Measurements from ENCODE around the gene CDH20. TPM values are rescaled to one million over a fixed set of nuclear protein-coding genes. Genes with fewer than 3 reads are reported as not detected.

Gene CDH20
- polyA plus RNA-seq (2011; rRNA removed): not detected in 2 replicates
- polyA minus RNA-seq (2011; rRNA and poly(A)+ RNA removed): not detected in 2 replicates

GRCh38 chr18:61333271-61333745, at the start of gene CDH20:
TSS of gene CDH20 (plus strand) at chr18:61333430.
- CTCF ChIA-PET: interaction anchor here (0.9 kb wide), 1 partner anchor 13 kb away, joined by 3 read pairs; no protein-coding TSS in a partner anchor
- H3K27me3 ChIP-seq (ENCODE audit: control insufficient read depth, insufficient read depth, low read length): peaks cover 34% of the 10 kb centered on the region
- H3K4me3 ChIP-seq (ENCODE audit: low read depth, low read length): no peak within 1 kb of the TSS
- H3K27ac ChIP-seq (ENCODE audit: low read depth, low read length): no peak within 1 kb of the TSS
- no peak for TF ChIP-seq CTCF (IDR thresholded peaks at IDR 0.05; ENCODE audit: low read depth, low read length)
- DNase-seq (ENCODE audit: low read depth, low spot score): no peak
- POLR2A ChIA-PET: no interaction called here
- H3K9me3 ChIP-seq (ENCODE audit: control insufficient read depth, insufficient read depth, low read length): no peaks in the 10 kb centered on the region; the same call in 1 of the 2 replicates

- Histone ChIP-seq H3K27ac (ENCODE audit: low read depth, low read length) (no peak overlapping the region), H3K27me3 (ENCODE audit: control insufficient read depth, insufficient read depth, low read length) (no peaks in the 10 kb centered on the region), H3K9me3 (ENCODE audit: control insufficient read depth, insufficient read depth, low read length) (no peaks in the 10 kb centered on the region), H3K4me3 (ENCODE audit: low read depth, low read length) (no peak overlapping the region)
- no peak for DNase-seq (ENCODE audit: low read depth, low spot score)
- TF ChIP-seq CTCF (IDR thresholded peaks at IDR 0.05; ENCODE audit: low read depth, low read length): no peak
- ChIA-PET CTCF (no interaction called here), POLR2A (no interaction called here)
Observed at GRCh38 chr18:61284039-61284438, 49.2 kb upstream of the CDH20 start.

GRCh38 chr18:61285777-61286176, 47.5 kb upstream of the CDH20 start:
- CTCF ChIA-PET: no interaction called here
- no peak for TF ChIP-seq CTCF (IDR thresholded peaks at IDR 0.05; ENCODE audit: low read depth, low read length)
- H3K27ac ChIP-seq (ENCODE audit: low read depth, low read length): no peak overlapping the region
- no peak for DNase-seq (ENCODE audit: low read depth, low spot score)
- H3K4me3 ChIP-seq (ENCODE audit: low read depth, low read length): no peak overlapping the region
- no peaks in the 10 kb centered on the region for H3K27me3 ChIP-seq (ENCODE audit: control insufficient read depth, insufficient read depth, low read length)
- POLR2A ChIA-PET: no interaction called here
- H3K9me3 ChIP-seq (ENCODE audit: control insufficient read depth, insufficient read depth, low read length): no peaks in the 10 kb centered on the region

- Histone ChIP-seq H3K4me3 (ENCODE audit: low read depth, low read length) (no peak overlapping the region), H3K27me3 (ENCODE audit: control insufficient read depth, insufficient read depth, low read length) (no peaks in the 10 kb centered on the region), H3K9me3 (ENCODE audit: control insufficient read depth, insufficient read depth, low read length) (no peaks in the 10 kb centered on the region), H3K27ac (ENCODE audit: low read depth, low read length) (no peak overlapping the region)
- no peak for TF ChIP-seq CTCF (IDR thresholded peaks at IDR 0.05; ENCODE audit: low read depth, low read length)
- DNase-seq (ENCODE audit: low read depth, low spot score): no peak
- ChIA-PET CTCF (no interaction called here), POLR2A (no interaction called here)
Observed at GRCh38 chr18:61286867-61287266, 46.4 kb upstream of the CDH20 start.

- DNase-seq (ENCODE audit: low read depth, low spot score): no peak
- TF ChIP-seq CTCF (IDR thresholded peaks at IDR 0.05; ENCODE audit: low read depth, low read length): no peak
- Histone ChIP-seq H3K9me3 (ENCODE audit: control insufficient read depth, insufficient read depth, low read length) (no peaks in the 10 kb centered on the region), H3K27ac (ENCODE audit: low read depth, low read length) (no peak overlapping the region), H3K27me3 (ENCODE audit: control insufficient read depth, insufficient read depth, low read length) (no peaks in the 10 kb centered on the region), H3K4me3 (ENCODE audit: low read depth, low read length) (no peak overlapping the region)
- ChIA-PET POLR2A (no interaction called here), CTCF (no interaction called here)
Observed at GRCh38 chr18:61290616-61291015, 42.6 kb upstream of the CDH20 start.
